Left ventricle myocardium inferior (tissue), 1 donor: Measurements from ENCODE around the gene NRP1. TPM values are rescaled to one million over a fixed set of nuclear protein-coding genes. Genes with fewer than 3 reads are reported as not detected.
"Not testable (repeated sequence)": the region's sequence is repeated elsewhere in the genome, so short reads cannot be mapped to it uniquely, and the experiment has no call there.

ENCODE experiments used
- DNase-seq: peaks from one replicate; pipeline ENCODE4 v3.0.0-alpha.2; 2020
- H3K27ac ChIP-seq: fragments of 200-600 bp; replicated peaks from 2 replicates; pipeline ENCODE4 v1.8.0; 2021
- H3K27me3 ChIP-seq: fragments of 200-600 bp; 2 replicates; pipeline ENCODE4 v1.8.0; 2021; ENCODE audit warnings: low read depth
- H3K36me3 ChIP-seq: fragments of 200-600 bp; 2 replicates; pipeline ENCODE4 v1.8.0; 2021
- H3K4me1 ChIP-seq: fragments of 200-600 bp; 2 replicates; pipeline ENCODE4 v1.8.0; 2021
- H3K4me3 ChIP-seq: fragments of 200-600 bp; 2 replicates; pipeline ENCODE4 v1.8.0; 2021; ENCODE audit warnings: mild to moderate bottlenecking, moderate library complexity
- H3K9me3 ChIP-seq: fragments of 200-600 bp; replicated peaks from 2 replicates; pipeline ENCODE4 v1.8.0; 2021
- intact Hi-C: fragments of 100-400 bp; cut with micrococcal nuclease; formaldehyde crosslinking; loops from one replicate; pipeline ENCODE4 v1.11.0; 2022
- total RNA-seq: library from RNA; stranded (reverse); fragmentation: NEBNext Ultra II Directional; extraction: Animal tissue kit (Norgen Biotek cat#: 25700); gene quantifications from one replicate; pipeline ENCODE4 v1.2.1, GENCODE V29; 2021
- TF ChIP-seq, protein P1 (sequence below): fragments of 200-600 bp; IDR thresholded peaks from 2 replicates; pipeline ENCODE4 v1.8.0; 2021; ENCODE audit warnings: antibody characterized with exemption, mild to moderate bottlenecking, borderline replicate concordance
- donor health status: DM: no; HTN: yes; CAD: no; lungs with severe emphysema.

Gene NRP1
- total RNA-seq, 1 donor from 2014 or later = 168 TPM

DNA sequence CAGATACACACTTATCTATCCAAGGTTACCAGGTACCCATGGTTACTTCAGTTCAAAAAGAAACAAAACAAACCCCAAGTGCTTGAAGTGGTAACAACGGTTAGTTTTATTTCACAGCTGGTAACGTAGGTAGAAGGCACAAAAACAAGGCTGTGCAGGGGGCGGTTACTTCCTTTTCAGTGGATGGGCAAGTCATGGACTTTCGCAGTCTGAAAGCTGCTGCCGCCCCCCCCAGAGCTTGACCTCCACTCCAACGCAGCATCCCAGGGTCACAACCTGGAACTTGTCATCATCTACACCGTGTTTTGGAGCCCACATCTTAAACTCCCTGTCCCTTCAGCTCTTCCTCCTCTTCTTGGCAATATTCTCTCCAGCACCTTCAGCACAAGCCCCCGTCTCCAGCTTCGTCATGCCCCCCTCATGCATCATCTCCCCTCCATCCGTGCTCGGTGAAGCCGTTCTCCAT is 195.3 kb downstream of the NRP1 start:
- H3K36me3 ChIP-seq = no peaks in the 10 kb centered on the region
- no peak for DNase-seq
- peaks cover 21% of the 10 kb centered on the region for H3K4me1 ChIP-seq
- no peaks in the 10 kb centered on the region for H3K9me3 ChIP-seq
- intact Hi-C loops = no loop called here
- peaks cover 16% of the 10 kb centered on the region for H3K27me3 ChIP-seq
- TF ChIP-seq, protein P1, sequence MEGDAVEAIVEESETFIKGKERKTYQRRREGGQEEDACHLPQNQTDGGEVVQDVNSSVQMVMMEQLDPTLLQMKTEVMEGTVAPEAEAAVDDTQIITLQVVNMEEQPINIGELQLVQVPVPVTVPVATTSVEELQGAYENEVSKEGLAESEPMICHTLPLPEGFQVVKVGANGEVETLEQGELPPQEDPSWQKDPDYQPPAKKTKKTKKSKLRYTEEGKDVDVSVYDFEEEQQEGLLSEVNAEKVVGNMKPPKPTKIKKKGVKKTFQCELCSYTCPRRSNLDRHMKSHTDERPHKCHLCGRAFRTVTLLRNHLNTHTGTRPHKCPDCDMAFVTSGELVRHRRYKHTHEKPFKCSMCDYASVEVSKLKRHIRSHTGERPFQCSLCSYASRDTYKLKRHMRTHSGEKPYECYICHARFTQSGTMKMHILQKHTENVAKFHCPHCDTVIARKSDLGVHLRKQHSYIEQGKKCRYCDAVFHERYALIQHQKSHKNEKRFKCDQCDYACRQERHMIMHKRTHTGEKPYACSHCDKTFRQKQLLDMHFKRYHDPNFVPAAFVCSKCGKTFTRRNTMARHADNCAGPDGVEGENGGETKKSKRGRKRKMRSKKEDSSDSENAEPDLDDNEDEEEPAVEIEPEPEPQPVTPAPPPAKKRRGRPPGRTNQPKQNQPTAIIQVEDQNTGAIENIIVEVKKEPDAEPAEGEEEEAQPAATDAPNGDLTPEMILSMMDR = no peak
- no peak overlapping the region for H3K4me3 ChIP-seq
- no peak overlapping the region for H3K27ac ChIP-seq

DNA sequence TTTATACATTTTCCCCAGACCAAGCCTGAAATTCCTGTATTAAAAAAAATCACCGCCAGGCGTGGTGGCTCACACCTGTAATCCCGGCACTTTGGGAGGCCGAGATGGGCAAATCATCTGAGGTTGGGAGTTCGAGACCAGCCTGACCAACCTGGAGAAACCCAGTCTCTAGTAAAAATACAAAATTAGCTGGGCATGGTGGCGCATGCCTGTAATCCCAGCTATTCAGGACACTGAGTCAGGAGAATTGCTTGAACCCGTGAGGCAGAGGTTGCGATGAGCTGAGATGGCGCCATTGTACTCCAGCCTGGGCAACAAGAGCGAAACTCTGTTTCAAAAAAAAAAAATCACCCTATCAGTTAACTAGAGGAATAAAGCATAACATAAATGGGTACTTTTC is 195.8 kb downstream of the NRP1 start:
- DNase-seq, intact Hi-C loops, H3K9me3 ChIP-seq, H3K27ac ChIP-seq, H3K36me3 ChIP-seq, H3K4me3 ChIP-seq: not testable (repeated sequence)
- H3K4me1 ChIP-seq = peaks cover 23% of the 10 kb centered on the region
- peaks cover 16% of the 10 kb centered on the region for H3K27me3 ChIP-seq

DNA sequence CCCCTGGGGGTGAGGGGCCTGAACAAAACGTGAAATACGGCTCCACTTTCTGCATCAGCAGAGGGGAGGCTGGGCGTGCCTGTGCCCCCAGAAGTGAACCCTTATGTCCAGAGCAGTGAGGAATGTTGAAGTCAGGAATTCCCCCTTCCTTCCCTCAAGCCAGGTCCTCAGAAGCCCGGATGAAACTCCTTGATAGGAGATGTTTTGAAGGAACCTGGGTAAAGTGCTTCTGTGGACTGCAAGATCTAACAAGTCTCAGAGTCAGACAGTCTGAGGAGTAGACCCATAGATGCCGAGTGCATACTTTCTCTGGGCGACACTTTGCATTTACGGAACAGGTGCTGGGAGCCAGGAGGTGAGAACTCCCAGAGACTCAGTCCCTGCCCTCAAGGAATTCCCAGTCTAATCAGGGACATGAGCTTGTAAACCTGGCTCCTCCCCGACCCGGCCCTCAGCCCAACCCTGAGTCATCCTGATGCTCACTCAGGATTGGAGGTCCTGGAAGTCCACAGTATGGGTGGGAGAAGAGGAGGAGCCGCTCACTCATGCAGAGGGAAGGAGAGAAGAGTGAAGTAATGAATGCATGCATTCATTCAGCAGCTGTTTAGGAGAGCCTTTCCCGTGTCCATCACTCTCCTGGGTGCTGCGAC is 197.0 kb downstream of the NRP1 start:
- peaks cover 12% of the 10 kb centered on the region for H3K4me1 ChIP-seq
- peaks cover 14% of the 10 kb centered on the region for H3K27me3 ChIP-seq
- DNase-seq = no peak
- H3K4me3 ChIP-seq = no peak overlapping the region
- H3K36me3 ChIP-seq = no peaks in the 10 kb centered on the region
- H3K27ac ChIP-seq = no peak overlapping the region
- no peaks in the 10 kb centered on the region for H3K9me3 ChIP-seq
- TF ChIP-seq, protein P1 = no peak
- intact Hi-C loops = no loop called here

DNA sequence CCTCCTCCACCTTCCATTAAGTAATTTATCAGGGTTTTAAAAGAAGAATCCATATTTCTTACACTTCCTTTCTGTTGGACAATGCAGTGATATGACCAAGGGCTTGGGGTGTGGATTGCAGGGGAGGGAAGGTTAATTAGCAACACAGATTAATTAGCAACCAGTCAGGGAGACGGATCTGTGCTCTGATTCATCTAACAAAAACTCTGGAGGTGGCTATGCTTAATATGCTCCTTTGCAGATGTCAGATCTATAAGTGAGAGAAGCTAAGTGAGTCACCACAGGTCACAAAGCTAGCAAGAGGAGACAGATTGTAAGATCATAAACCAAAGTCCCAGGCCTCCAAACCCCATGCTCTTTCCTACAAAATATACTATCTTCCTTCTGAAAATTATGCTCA is 197.7 kb downstream of the NRP1 start:
- no peaks in the 10 kb centered on the region for H3K36me3 ChIP-seq
- DNase-seq = no peak
- peaks cover 10% of the 10 kb centered on the region for H3K4me1 ChIP-seq
- H3K9me3 ChIP-seq = no peaks in the 10 kb centered on the region
- H3K27ac ChIP-seq = no peak overlapping the region
- peaks cover 10% of the 10 kb centered on the region for H3K27me3 ChIP-seq
- TF ChIP-seq, protein P1 = no peak
- intact Hi-C loops = no loop called here
- H3K4me3 ChIP-seq = no peak overlapping the region

DNA sequence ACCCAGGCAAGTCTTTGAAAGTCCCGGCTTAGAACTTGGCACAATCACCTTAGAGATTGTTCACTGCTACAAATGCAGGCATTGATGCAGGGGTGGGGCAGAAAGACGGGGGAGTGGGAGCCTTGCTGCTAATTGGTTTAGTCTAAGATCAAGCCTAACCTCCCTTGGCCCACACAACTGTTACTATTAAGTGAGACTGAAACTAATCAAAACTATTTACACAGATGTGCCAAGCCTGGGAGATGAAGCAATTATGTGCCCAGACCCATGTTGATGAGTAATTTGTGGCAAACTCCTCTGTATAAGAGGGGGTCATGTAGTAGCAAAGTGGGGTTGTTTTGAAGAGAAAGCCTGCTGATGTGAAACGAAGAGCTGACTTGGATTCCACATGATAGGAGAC is 198.2 kb downstream of the NRP1 start:
- H3K36me3 ChIP-seq = no peaks in the 10 kb centered on the region
- no peak for DNase-seq
- H3K9me3 ChIP-seq = no peaks in the 10 kb centered on the region
- H3K4me3 ChIP-seq = no peak overlapping the region
- H3K27ac ChIP-seq = no peak overlapping the region
- peaks cover 4% of the 10 kb centered on the region for H3K4me1 ChIP-seq
- peaks cover 10% of the 10 kb centered on the region for H3K27me3 ChIP-seq
- intact Hi-C loops = no loop called here
- TF ChIP-seq, protein P1 = no peak

DNA sequence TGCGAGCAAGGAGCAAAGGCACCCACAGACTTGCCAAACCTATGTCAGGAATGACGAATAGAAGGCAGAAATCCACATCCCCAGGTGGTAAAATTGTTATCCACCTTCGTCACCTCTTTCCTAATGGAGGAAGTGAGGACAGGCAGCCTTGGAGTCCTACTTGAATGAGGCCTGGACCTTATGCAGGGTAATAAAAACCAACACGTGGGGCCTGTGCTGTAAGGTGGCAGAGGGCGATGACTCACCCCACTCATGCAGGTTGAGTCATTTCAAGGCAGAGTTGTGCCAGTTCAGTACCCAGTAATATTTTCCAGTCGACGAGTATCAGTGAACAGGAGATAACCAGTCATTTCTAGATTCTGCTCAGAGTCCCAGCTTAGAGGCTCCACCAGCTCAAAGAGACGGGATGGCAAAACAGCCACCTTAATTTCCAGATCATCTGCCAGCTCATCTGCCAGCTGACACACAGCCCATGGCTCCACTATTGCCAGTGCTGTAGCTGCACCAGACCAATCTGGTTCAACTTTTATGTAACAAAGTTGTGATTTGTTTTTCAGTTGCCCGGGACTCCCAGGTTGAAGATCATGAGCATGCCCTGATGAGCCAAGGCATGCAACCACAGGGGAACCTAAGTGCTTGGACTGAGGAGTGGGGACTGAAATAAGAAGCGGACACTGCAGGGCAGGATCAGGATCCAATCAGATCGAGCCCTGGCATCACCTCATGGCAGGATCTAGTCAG is 200.3 kb downstream of the NRP1 start:
- no peaks in the 10 kb centered on the region for H3K27me3 ChIP-seq
- H3K27ac ChIP-seq = no peak overlapping the region
- H3K36me3 ChIP-seq = no peaks in the 10 kb centered on the region
- TF ChIP-seq, protein P1 = no peak
- H3K4me1 ChIP-seq = peaks cover 15% of the 10 kb centered on the region
- no peaks in the 10 kb centered on the region for H3K9me3 ChIP-seq
- H3K4me3 ChIP-seq = no peak overlapping the region
- intact Hi-C loops = no loop called here
- DNase-seq = no peak
